Mesenchymal stem cell (in vitro differentiated cells and primary cell): Measurements from ENCODE around the gene FXYD7.

ENCODE experiments used
- DNase-seq: peaks from one replicate; pipeline ENCODE4 v3.0.0-alpha.2; 2013
- H2AFZ ChIP-seq: one replicate; pipeline ENCODE4 v1.6.1; 2013; ENCODE audit warnings: low read depth, mild to moderate bottlenecking, control low read depth, inconsistent platforms, low read length, moderate library complexity
- H2AK5ac ChIP-seq: 2 replicates; pipeline ENCODE4 v1.6.1; 2013; ENCODE audit warnings: low read length, moderate library complexity, mild to moderate bottlenecking, inconsistent platforms; ENCODE audit not compliant: severe bottlenecking
- H2BK120ac ChIP-seq: one replicate; pipeline ENCODE4 v1.6.1; 2013; ENCODE audit warnings: low read depth, mild to moderate bottlenecking, inconsistent platforms, low read length, moderate library complexity
- H2BK12ac ChIP-seq, 2 experiments: one replicate each; pipeline ENCODE4 v1.6.1; 2013; ENCODE audit warnings: inconsistent platforms in 2 of 2, low read length in 2 of 2, mild to moderate bottlenecking in 2 of 2, moderate library complexity in 2 of 2, control low read depth in 1 of 2
- H2BK15ac ChIP-seq: one replicate; pipeline ENCODE4 v1.6.1; 2013; ENCODE audit warnings: mild to moderate bottlenecking, low read depth, inconsistent platforms; ENCODE audit not compliant: poor library complexity, severe bottlenecking
- H2BK5ac ChIP-seq: 2 replicates; pipeline ENCODE4 v1.6.1; 2013; ENCODE audit warnings: low read depth, mild to moderate bottlenecking, low read length, control low read depth, inconsistent platforms; ENCODE audit not compliant: poor library complexity, severe bottlenecking
- H3K14ac ChIP-seq, 2 experiments: one replicate each; pipeline ENCODE4 v1.6.1; 2013; ENCODE audit warnings: inconsistent platforms in 2 of 2, low read length in 2 of 2, control low read depth in 1 of 2, mild to moderate bottlenecking in 1 of 2, moderate library complexity in 1 of 2
- H3K18ac ChIP-seq, 2 experiments: one replicate each; pipeline ENCODE4 v1.6.1; 2013; ENCODE audit warnings: inconsistent platforms in 2 of 2, low read length in 2 of 2, control low read depth in 1 of 2, low read depth in 1 of 2, mild to moderate bottlenecking in 1 of 2
- H3K23ac ChIP-seq, 2 experiments: one replicate each; pipeline ENCODE4 v1.6.1; 2013; ENCODE audit warnings: inconsistent platforms in 2 of 2, low read length in 2 of 2, mild to moderate bottlenecking in 2 of 2, moderate library complexity in 2 of 2, control low read depth in 1 of 2
- H3K27ac ChIP-seq: 2 replicates; pipeline ENCODE4 v1.5.1; 2013; ENCODE audit warnings: mild to moderate bottlenecking, moderate library complexity, low read length, control low read depth, inconsistent platforms; ENCODE audit not compliant: poor library complexity, severe bottlenecking
- H3K27me3 ChIP-seq, 2 experiments: 2 replicates each; pipeline versions ENCODE4 v1.6.1 to v1.7.0; 2013; ENCODE audit warnings: low read length in 2 of 2, mild to moderate bottlenecking in 2 of 2, moderate library complexity in 2 of 2, control low read depth in 1 of 2, inconsistent platforms in 1 of 2; ENCODE audit not compliant: control insufficient read depth in 1 of 2, insufficient read depth in 1 of 2
- H3K36me3 ChIP-seq, 2 experiments: 2 replicates each; pipeline versions ENCODE4 v1.6.1 to v1.7.0; 2013; ENCODE audit warnings: low read length in 2 of 2, control low read depth in 1 of 2, inconsistent platforms in 1 of 2, low read depth in 1 of 2, mild to moderate bottlenecking in 1 of 2; ENCODE audit not compliant: insufficient read depth in 2 of 2, control insufficient read depth in 1 of 2
- H3K4ac ChIP-seq, 2 experiments: one replicate each; pipeline ENCODE4 v1.6.1; 2013; ENCODE audit warnings: inconsistent platforms in 2 of 2, low read length in 2 of 2, mild to moderate bottlenecking in 2 of 2, moderate library complexity in 2 of 2, control low read depth in 1 of 2, low read depth in 1 of 2
- H3K4me1 ChIP-seq: 2 replicates; pipeline ENCODE4 v1.6.1; 2013; ENCODE audit warnings: low read depth, low read length, control low read depth; ENCODE audit not compliant: control insufficient read depth, insufficient read depth
- H3K4me2 ChIP-seq: 2 replicates; pipeline ENCODE4 v1.6.1; 2013; ENCODE audit warnings: low read length, mild to moderate bottlenecking, inconsistent platforms; ENCODE audit not compliant: poor library complexity, severe bottlenecking
- H3K4me3 ChIP-seq, 2 experiments: 2 replicates each; pipeline versions ENCODE4 v1.5.1 to v1.7.0; 2013; ENCODE audit warnings: low read length in 2 of 2, mild to moderate bottlenecking in 2 of 2, control low read depth in 1 of 2, low read depth in 1 of 2; ENCODE audit not compliant: insufficient read depth in 1 of 2
- H3K79me1 ChIP-seq: replicated peaks from 2 replicates; pipeline ENCODE4 v1.6.1; 2013; ENCODE audit warnings: mild to moderate bottlenecking, control low read depth, low read length, inconsistent platforms; ENCODE audit not compliant: poor library complexity, severe bottlenecking
- H3K9ac ChIP-seq: 2 replicates; pipeline ENCODE4 v1.7.0; 2013; ENCODE audit warnings: mild to moderate bottlenecking, low read length, moderate library complexity
- H3K9me3 ChIP-seq: 2 replicates; pipeline ENCODE4 v1.7.0; 2013; ENCODE audit warnings: mild to moderate bottlenecking, low read length; ENCODE audit not compliant: control insufficient read depth
- H4K8ac ChIP-seq: one replicate; pipeline ENCODE4 v1.6.1; 2013; ENCODE audit warnings: inconsistent platforms, mild to moderate bottlenecking, low read length, moderate library complexity
- H4K91ac ChIP-seq: one replicate; pipeline ENCODE4 v1.6.1; 2013; ENCODE audit warnings: mild to moderate bottlenecking, low read length, inconsistent platforms
- WGBS: methylation state at CpG from one replicate; pipeline ENCODE4 v1.1.7; 2013; ENCODE audit warnings: mixed read lengths; 5-methylcytosine and 5-hydroxymethylcytosine counted together

Gene FXYD7

DNA sequence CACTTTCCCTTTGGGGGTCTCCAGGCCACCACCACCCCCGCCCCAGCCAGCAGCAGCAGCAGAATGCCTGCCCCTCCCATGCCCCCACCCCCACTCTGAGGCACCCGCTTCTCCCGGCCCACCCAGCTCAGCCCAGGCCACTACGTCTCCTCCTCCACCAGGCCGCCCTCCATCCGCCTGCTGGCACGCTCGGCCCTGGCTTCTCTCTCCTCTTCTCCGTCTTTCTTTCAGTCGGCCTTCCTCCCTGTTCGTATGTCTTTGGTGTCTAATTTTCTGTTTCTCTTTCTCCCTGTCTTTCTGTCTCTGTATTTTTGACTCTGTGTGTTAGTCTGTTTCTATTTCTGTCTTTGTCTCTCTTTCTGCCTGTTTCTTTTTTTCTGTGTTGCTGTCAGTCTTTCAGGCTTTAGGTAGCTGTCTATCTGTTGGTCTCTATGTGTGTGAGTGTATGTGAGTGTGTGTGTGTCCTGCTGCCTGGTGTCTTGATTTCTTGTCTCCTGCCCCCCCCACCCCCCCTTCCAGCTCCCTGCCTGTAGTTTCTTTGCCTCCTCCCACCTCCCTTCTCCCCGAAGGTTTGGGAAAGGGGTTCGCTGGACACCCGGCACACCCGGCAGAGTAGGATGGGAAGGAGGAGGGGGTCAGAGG is 8.3 kb upstream of the FXYD7 start, which contains the start of gene LGI4:
LGI4 (minus strand) TSS at position 459 of the 642 bp plus-strand sequence; CDS start at position 80, 379 bp downstream.
- Histone ChIP-seq H2BK12ac (no peak within 1 kb of the TSS), H3K9ac (peak within 1 kb of the TSS; percentile 75), H3K4me3 (peak within 1 kb of the TSS in 1 of 2 experiments; percentile 31), H4K8ac (no peak within 1 kb of the TSS), H3K4ac (no peak within 1 kb of the TSS), H3K9me3 (no peaks in the 10 kb centered on the region), H2AFZ (no peak within 1 kb of the TSS), H3K14ac (no peak within 1 kb of the TSS), H4K91ac (no peak within 1 kb of the TSS), H3K23ac (no peak within 1 kb of the TSS), H2AK5ac (no peak within 1 kb of the TSS), H3K27me3 (peaks cover 0 to 14% of the 10 kb centered on the region in 2 experiments), H3K4me2 (no peak within 1 kb of the TSS), H3K27ac (no peak within 1 kb of the TSS), H3K79me1 (no peaks in the 10 kb centered on the region), H3K18ac (no peak within 1 kb of the TSS), H2BK120ac (no peak within 1 kb of the TSS), H3K4me1 (peaks cover 12% of the 10 kb centered on the region), H3K36me3 (no peaks in the 10 kb centered on the region), H2BK15ac (peak within 1 kb of the TSS; percentile 56), H2BK5ac (no peak within 1 kb of the TSS)
- DNase-seq, result no peak
- WGBS, result 70% methylated on average over 7 of the region's 15 CpGs

DNA sequence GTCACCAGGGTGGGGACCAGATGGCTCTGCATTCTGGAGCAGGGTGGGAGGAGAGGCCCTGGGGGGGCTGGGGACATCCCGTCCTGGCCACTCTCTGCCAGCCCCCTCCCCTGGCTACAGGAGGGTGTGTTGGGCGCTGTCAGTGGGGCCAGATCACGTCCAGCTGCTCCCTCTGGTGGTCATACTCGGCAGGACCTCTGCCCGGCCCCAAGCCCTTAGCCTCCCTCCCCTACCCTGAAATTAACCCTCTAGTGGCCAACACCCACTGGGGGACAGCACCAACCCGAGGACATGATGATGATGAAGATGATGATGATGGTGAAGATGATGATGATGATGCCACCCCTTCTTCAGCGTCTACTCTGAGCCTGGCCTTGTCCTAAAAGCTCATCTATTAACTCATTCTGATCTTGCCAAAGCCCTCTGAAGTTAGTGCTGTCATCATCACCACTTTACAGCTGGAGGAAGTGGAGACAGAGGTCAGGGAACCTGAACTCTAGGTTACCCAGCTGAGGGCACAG is 7.6 kb upstream of the FXYD7 start:
- Histone ChIP-seq H3K79me1 (no peaks in the 10 kb centered on the region), H2AK5ac (no peak overlapping the region), H3K4me1 (peaks cover 18% of the 10 kb centered on the region), H3K9me3 (no peaks in the 10 kb centered on the region), H3K36me3 (no peaks in the 10 kb centered on the region), H2BK15ac (peak overlapping the region; percentile 56), H3K9ac (peak overlapping the region; percentile 59), H4K91ac (no peak overlapping the region), H3K14ac (no peak overlapping the region), H3K23ac (no peak overlapping the region), H3K27me3 (peaks cover 0 to 18% of the 10 kb centered on the region in 2 experiments), H3K27ac (no peak overlapping the region), H3K4me3 (peak overlapping the region in 1 of 2 experiments; percentile 31), H2BK12ac (no peak overlapping the region), H3K18ac (no peak overlapping the region), H2AFZ (no peak overlapping the region), H4K8ac (no peak overlapping the region), H2BK5ac (no peak overlapping the region), H3K4me2 (no peak overlapping the region), H3K4ac (no peak overlapping the region), H2BK120ac (no peak overlapping the region)
- WGBS, result 0% methylated on average over 3 of the region's 7 CpGs
- DNase-seq, result peak; percentile 66

DNA sequence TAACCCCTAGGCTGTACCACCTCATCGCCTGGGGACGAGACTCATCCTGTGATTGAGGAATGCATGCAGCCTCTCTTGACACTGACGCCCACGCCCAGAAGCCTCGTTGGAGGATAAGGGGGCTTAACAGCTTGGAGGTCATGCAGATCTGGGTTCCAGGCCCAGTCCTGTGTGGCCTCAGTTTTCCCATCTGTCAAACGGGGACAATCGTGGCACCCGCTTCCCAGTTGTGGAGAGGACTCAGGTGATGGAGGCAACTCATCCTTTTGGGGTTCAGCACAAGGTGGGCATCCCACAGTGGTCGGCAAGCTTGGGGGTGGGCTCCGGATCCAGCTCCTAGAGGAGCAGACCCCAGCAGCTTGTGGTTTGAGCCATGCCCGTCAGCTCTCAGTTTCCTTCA is 6.8 kb upstream of the FXYD7 start:
- H3K27ac ChIP-seq, result no peak overlapping the region
- no peak overlapping the region for H3K23ac ChIP-seq
- no peak overlapping the region for H3K14ac ChIP-seq
- DNase-seq, result no peak
- H3K4me1 ChIP-seq, result peaks cover 20% of the 10 kb centered on the region
- no peak overlapping the region for H3K4ac ChIP-seq
- H3K4me2 ChIP-seq, result no peak overlapping the region
- no peak overlapping the region for H2BK12ac ChIP-seq
- no peak overlapping the region for H4K91ac ChIP-seq
- no peaks in the 10 kb centered on the region for H3K9me3 ChIP-seq
- no peak overlapping the region for H2BK120ac ChIP-seq
- H2AFZ ChIP-seq, result no peak overlapping the region
- WGBS, result 81% methylated on average over 11 of the region's 11 CpGs
- H2BK15ac ChIP-seq, result peak overlapping the region; percentile 4
- H3K4me3 ChIP-seq, result no peak overlapping the region
- no peaks in the 10 kb centered on the region for H3K36me3 ChIP-seq
- no peaks in the 10 kb centered on the region for H3K79me1 ChIP-seq
- H2BK5ac ChIP-seq, result no peak overlapping the region
- no peak overlapping the region for H3K9ac ChIP-seq
- H2AK5ac ChIP-seq, result no peak overlapping the region
- no peak overlapping the region for H3K18ac ChIP-seq
- H3K27me3 ChIP-seq, result peaks cover 0 to 18% of the 10 kb centered on the region in 2 experiments
- no peak overlapping the region for H4K8ac ChIP-seq

DNA sequence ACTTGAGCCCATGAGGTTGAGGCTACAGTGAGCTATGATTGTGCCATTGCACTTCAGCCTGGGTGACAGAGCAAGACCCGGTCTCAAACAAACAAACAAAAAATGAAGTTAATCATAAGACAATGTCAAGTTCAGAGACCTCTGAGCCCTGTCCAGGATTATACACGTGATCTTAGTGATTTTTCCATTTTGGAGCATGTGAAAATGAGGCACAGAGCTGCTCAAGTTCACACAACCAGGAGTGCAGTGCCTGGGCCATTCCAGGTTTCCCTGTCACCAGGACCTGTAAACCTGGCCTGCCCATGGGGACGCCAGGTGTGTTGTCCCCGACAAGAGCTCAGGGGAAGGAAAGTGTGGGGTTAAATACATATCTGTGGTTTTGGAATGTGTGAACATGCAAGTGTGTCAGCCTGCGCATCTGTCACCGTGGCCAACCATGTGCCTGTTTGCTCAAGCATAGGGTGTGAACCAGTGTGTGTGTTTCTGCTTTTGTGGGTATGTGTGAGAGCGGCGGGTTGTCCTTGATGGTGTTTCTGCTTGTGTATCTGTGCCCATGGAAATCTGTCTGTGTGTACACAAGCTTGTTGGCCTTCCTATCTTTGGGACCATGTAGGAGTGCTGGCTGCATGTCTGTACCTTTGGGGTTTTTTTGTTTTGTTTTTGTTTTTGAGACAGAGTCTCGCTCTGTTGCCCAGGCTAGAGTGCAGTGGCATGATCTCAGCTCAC is 5.9 kb upstream of the FXYD7 start:
- DNase-seq, result no peak
- Histone ChIP-seq H2BK15ac (no peak overlapping the region), H2AK5ac (no peak overlapping the region), H3K4ac (no peak overlapping the region), H3K79me1 (no peaks in the 10 kb centered on the region), H3K9ac (peak overlapping the region; percentile 27), H3K4me2 (no peak overlapping the region), H3K14ac (no peak overlapping the region), H4K8ac (no peak overlapping the region), H2BK120ac (no peak overlapping the region), H3K27ac (no peak overlapping the region), H4K91ac (no peak overlapping the region), H3K18ac (no peak overlapping the region), H3K27me3 (peaks cover 0 to 26% of the 10 kb centered on the region in 2 experiments), H2AFZ (no peak overlapping the region), H3K4me1 (peaks cover 25% of the 10 kb centered on the region), H3K9me3 (no peaks in the 10 kb centered on the region), H2BK12ac (no peak overlapping the region), H3K36me3 (no peaks in the 10 kb centered on the region), H3K4me3 (no peak overlapping the region), H2BK5ac (no peak overlapping the region), H3K23ac (no peak overlapping the region)
- 77% methylated on average over 9 of the region's 9 CpGs for WGBS
